ENCODE results near the gene THOC6. TPM values are rescaled to one million over a fixed set of nuclear protein-coding genes. Genes with fewer than 3 reads are reported as not detected.

Gene THOC6
- total and polyA plus RNA-seq, 9 of the 15 experiments (the other 6 are each of a cell fraction or from before 2014, with no cell fraction given) = 2.5 to 65.4 (median 42.3) TPM

GRCh38 chr16:2982402-2982801 is 41.4 kb upstream of the THOC6 start (continued):
- TF ChIP-seq NKRF (IDR thresholded peaks at IDR 0.05; ENCODE audit: borderline replicate concordance) (peak; percentile 58; the same call in 1 of the 2 replicates), HLTF (IDR thresholded peaks at IDR 0.05) (peak; percentile 72; the same call in 1 of the 2 replicates), FOXK1 (CRISPR knock-in tag; IDR thresholded peaks at IDR 0.05; ENCODE audit: borderline replicate concordance) (no peak), OTX1 (CRISPR knock-in tag; IDR thresholded peaks at IDR 0.05) (peak; percentile 74; the same call in 1 of the 2 replicates), TAL1 (IDR thresholded peaks at IDR 0.05) (0 out of 2 replicates have a peak, but pooled peaks have one; percentile 17), THRB (CRISPR knock-in tag; conservative IDR thresholded peaks at IDR 0.05) (0 out of 2 replicates have a peak, but pooled peaks have one; percentile 10), MEF2D (tag; conservative IDR thresholded peaks at IDR 0.05; ENCODE audit: low read depth) (0 out of 2 replicates have a peak, but pooled peaks have one; percentile 18), L3MBTL2 (IDR thresholded peaks at IDR 0.05) (no peak), ZNF586 (CRISPR knock-in tag; conservative IDR thresholded peaks at IDR 0.05) (no peak), SMAD1 (IDR thresholded peaks at IDR 0.05; ENCODE audit: low read depth, low read length, partially characterized antibody) (no peak), KHSRP (IDR thresholded peaks at IDR 0.05) (0 out of 2 replicates have a peak, but pooled peaks have one; percentile 42), EHMT2 (IDR thresholded peaks at IDR 0.05) (0 out of 2 replicates have a peak, but pooled peaks have one; percentile 28), RFX7 (CRISPR knock-in tag; IDR thresholded peaks at IDR 0.05) (no peak), SMARCC2 (IDR thresholded peaks at IDR 0.05; ENCODE audit: low read depth) (no peak), LARP7 (IDR thresholded peaks at IDR 0.05) (0 out of 2 replicates have a peak, but pooled peaks have one; percentile 81), MTA2 (IDR thresholded peaks at IDR 0.05; ENCODE audit: low read depth) (peak; percentile 48; the same call in 1 of the 2 replicates), THRAP3 (IDR thresholded peaks at IDR 0.05; ENCODE audit: borderline replicate concordance) (0 out of 2 replicates have a peak, but pooled peaks have one; percentile 78), MEIS2 (IDR thresholded peaks at IDR 0.05; ENCODE audit: partially characterized antibody) (no peak), SMARCA5 (IDR thresholded peaks at IDR 0.05) (peak; percentile 90; the same call in 1 of the 2 replicates)
- TF ChIP-seq, protein P1, sequence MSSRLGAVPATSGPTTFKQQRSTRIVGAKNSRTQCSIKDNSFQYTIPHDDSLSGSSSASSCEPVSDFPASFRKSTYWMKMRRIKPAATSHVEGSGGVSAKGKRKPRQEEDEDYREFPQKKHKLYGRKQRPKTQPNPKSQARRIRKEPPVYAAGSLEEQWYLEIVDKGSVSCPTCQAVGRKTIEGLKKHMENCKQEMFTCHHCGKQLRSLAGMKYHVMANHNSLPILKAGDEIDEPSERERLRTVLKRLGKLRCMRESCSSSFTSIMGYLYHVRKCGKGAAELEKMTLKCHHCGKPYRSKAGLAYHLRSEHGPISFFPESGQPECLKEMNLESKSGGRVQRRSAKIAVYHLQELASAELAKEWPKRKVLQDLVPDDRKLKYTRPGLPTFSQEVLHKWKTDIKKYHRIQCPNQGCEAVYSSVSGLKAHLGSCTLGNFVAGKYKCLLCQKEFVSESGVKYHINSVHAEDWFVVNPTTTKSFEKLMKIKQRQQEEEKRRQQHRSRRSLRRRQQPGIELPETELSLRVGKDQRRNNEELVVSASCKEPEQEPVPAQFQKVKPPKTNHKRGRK (tag; IDR thresholded peaks at IDR 0.05) = peak; percentile 96

All from K562 (cell line).